ENCODE data around the gene RPRD1A.
A peak's percentile ranks its signal among the peaks of the same experiment; 100 is the strongest.
"Not testable (repeated sequence)": the region's sequence is repeated elsewhere in the genome, so short reads cannot be mapped to it uniquely, and the experiment has no call there.

RPRD1A gene

GRCh38 chr18:36067055-36067957, at the start of gene RPRD1A:
Gene RPRD1A (minus strand): TSS chr18:36067559. CDS start chr18:36067404, 155 bp downstream.
- H3K4me3 ChIP-seq (ENCODE audit: low read depth, low read length): peak within 1 kb of the TSS; percentile 100

GRCh38 chr18:36116771-36117170, 49.4 kb upstream of the RPRD1A start:
- H3K4me3 ChIP-seq (ENCODE audit: low read depth, low read length): not testable (repeated sequence)

- H3K4me3 ChIP-seq (ENCODE audit: low read depth, low read length): no peak overlapping the region
Measured at GRCh38 chr18:36114738-36115137, 47.4 kb upstream of the RPRD1A start.

- no peak overlapping the region for H3K4me3 ChIP-seq (ENCODE audit: low read depth, low read length)
Measured at GRCh38 chr18:36114251-36114650, 46.9 kb upstream of the RPRD1A start.

GRCh38 chr18:36112302-36112701, 44.9 kb upstream of the RPRD1A start:
- H3K4me3 ChIP-seq (ENCODE audit: low read depth, low read length): no peak overlapping the region

GRCh38 chr18:36109737-36110136, 42.4 kb upstream of the RPRD1A start:
- H3K4me3 ChIP-seq (ENCODE audit: low read depth, low read length): no peak overlapping the region

GRCh38 chr18:36108601-36109000, 41.2 kb upstream of the RPRD1A start:
- H3K4me3 ChIP-seq (ENCODE audit: low read depth, low read length): no peak overlapping the region

GRCh38 chr18:36108196-36108595, 40.8 kb upstream of the RPRD1A start:
- H3K4me3 ChIP-seq (ENCODE audit: low read depth, low read length): no peak overlapping the region

GRCh38 chr18:36107477-36107876, 40.1 kb upstream of the RPRD1A start:
- H3K4me3 ChIP-seq (ENCODE audit: low read depth, low read length): no peak overlapping the region

GRCh38 chr18:36104749-36105148, 37.4 kb upstream of the RPRD1A start:
- H3K4me3 ChIP-seq (ENCODE audit: low read depth, low read length): no peak overlapping the region

GRCh38 chr18:36101943-36102342, 34.6 kb upstream of the RPRD1A start:
- no peak overlapping the region for H3K4me3 ChIP-seq (ENCODE audit: low read depth, low read length)

GRCh38 chr18:36099311-36099710, 32.0 kb upstream of the RPRD1A start:
- no peak overlapping the region for H3K4me3 ChIP-seq (ENCODE audit: low read depth, low read length)

- no peak overlapping the region for H3K4me3 ChIP-seq (ENCODE audit: low read depth, low read length)
Measured at GRCh38 chr18:36096955-36097354, 29.6 kb upstream of the RPRD1A start.

GRCh38 chr18:36095936-36096519, 28.7 kb upstream of the RPRD1A start:
- H3K4me3 ChIP-seq (ENCODE audit: low read depth, low read length): no peak overlapping the region

- no peak overlapping the region for H3K4me3 ChIP-seq (ENCODE audit: low read depth, low read length)
Measured at GRCh38 chr18:36094431-36094830, 27.1 kb upstream of the RPRD1A start.

- not testable (repeated sequence) for H3K4me3 ChIP-seq (ENCODE audit: low read depth, low read length)
Measured at GRCh38 chr18:36092116-36092515, 24.8 kb upstream of the RPRD1A start.

- H3K4me3 ChIP-seq (ENCODE audit: low read depth, low read length): no peak overlapping the region
Measured at GRCh38 chr18:36089001-36089400, 21.6 kb upstream of the RPRD1A start.

- no peak overlapping the region for H3K4me3 ChIP-seq (ENCODE audit: low read depth, low read length)
Measured at GRCh38 chr18:36088256-36088655, 20.9 kb upstream of the RPRD1A start.

GRCh38 chr18:36086186-36086585, 18.8 kb upstream of the RPRD1A start:
- H3K4me3 ChIP-seq (ENCODE audit: low read depth, low read length): no peak overlapping the region

- no peak overlapping the region for H3K4me3 ChIP-seq (ENCODE audit: low read depth, low read length)
Measured at GRCh38 chr18:36085195-36085594, 17.8 kb upstream of the RPRD1A start.

GRCh38 chr18:36083729-36084128, 16.4 kb upstream of the RPRD1A start:
- H3K4me3 ChIP-seq (ENCODE audit: low read depth, low read length): no peak overlapping the region

- not testable (repeated sequence) for H3K4me3 ChIP-seq (ENCODE audit: low read depth, low read length)
Measured at GRCh38 chr18:36081118-36081517, 13.8 kb upstream of the RPRD1A start.
